Prostate gland (tissue), 2 donors: ENCODE measurements around the gene NMUR1.

Experiments used
- POLR2AphosphoS5 ChIP-seq: sonication (generic); formaldehyde crosslinking; IDR thresholded peaks from one replicate; pipeline ENCODE4 v1.6.1; 2017; ENCODE audit warnings: antibody characterized with exemption
- TF ChIP-seq, protein P1 (sequence below), 4 experiments: fragments of 200-600 bp in 2 of 4; fragments of 450-650 bp in 2 of 4; sonication (generic) in 2 of 4; IDR thresholded peaks; 1 replicate in 3 of 4; 2 replicates in 1 of 4; pipeline ENCODE4 v1.5.1; 2016 to 2019; ENCODE audit warnings: antibody characterized with exemption in 4 of 4, mild to moderate bottlenecking in 2 of 4, moderate library complexity in 2 of 4

DNA sequence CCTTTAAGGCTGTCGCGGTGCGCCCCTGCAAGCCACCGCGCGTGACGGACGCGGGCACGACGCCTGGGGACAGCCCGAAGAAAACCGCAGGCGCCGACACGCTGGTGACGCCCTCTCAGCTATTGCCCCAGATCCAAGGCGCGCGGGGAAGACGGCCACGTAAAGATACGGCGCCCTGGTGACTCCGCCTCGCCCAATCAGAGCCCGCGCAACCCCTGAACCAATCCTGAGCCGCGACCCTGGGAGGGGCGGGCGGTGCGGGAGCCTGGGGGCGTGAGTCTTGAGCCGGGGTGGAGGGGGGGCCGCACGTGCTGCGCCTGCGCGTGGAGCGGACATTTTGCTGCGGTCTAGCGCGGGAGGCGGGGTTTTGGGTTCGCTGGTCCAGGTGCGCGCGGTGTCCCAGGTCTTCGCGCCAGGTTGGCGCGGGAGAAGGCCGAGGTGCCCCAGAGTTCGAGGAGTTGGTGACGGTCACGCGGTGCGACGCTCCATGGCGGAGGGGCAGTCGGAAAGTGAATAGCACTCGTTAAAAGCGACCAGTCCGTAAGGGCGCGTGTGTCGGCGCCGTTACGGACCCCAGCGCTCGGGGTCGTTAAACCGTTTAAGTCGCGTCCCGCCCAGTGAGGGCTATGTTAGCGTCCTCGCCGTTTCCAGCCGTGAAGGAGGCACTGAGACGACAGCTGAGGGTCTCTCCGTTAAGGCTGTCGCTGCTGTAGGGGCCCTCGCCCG, 15.9 kb downstream of the NMUR1 start:
- TF ChIP-seq, protein P1, sequence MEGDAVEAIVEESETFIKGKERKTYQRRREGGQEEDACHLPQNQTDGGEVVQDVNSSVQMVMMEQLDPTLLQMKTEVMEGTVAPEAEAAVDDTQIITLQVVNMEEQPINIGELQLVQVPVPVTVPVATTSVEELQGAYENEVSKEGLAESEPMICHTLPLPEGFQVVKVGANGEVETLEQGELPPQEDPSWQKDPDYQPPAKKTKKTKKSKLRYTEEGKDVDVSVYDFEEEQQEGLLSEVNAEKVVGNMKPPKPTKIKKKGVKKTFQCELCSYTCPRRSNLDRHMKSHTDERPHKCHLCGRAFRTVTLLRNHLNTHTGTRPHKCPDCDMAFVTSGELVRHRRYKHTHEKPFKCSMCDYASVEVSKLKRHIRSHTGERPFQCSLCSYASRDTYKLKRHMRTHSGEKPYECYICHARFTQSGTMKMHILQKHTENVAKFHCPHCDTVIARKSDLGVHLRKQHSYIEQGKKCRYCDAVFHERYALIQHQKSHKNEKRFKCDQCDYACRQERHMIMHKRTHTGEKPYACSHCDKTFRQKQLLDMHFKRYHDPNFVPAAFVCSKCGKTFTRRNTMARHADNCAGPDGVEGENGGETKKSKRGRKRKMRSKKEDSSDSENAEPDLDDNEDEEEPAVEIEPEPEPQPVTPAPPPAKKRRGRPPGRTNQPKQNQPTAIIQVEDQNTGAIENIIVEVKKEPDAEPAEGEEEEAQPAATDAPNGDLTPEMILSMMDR (IDR thresholded peaks at IDR 0.05) = peak in 1 of 4 experiments; percentile 11
- TF ChIP-seq POLR2AphosphoS5 = peak; percentile 93
